Upper lobe of right lung (tissue), 1 donor: ENCODE measurements around the gene ATG5. TPM values are rescaled to one million over a fixed set of nuclear protein-coding genes. Genes with fewer than 3 reads are reported as not detected.

Experiments
- ATAC-seq: fragments of 200-7000 bp; cut with Tn5 transposase; one replicate; pipeline ENCODE4 v1.9.1; 2020; ENCODE audit warnings: mild to moderate bottlenecking, moderate library complexity
- DNase-seq: peaks from one replicate; pipeline ENCODE4 v3.0.0-alpha.2; 2020
- H3K27ac ChIP-seq: fragments of 200-600 bp; one replicate; pipeline ENCODE4 v1.8.0; 2022
- H3K27me3 ChIP-seq: fragments of 200-600 bp; one replicate; pipeline ENCODE4 v1.8.0; 2022; ENCODE audit warnings: mild to moderate bottlenecking
- H3K36me3 ChIP-seq: fragments of 200-600 bp; one replicate; pipeline ENCODE4 v1.8.0; 2022
- H3K4me1 ChIP-seq: fragments of 200-600 bp; one replicate; pipeline ENCODE4 v1.8.0; 2022
- H3K4me3 ChIP-seq: fragments of 200-600 bp; one replicate; pipeline ENCODE4 v1.8.0; 2022; ENCODE audit warnings: mild to moderate bottlenecking
- H3K9me3 ChIP-seq: fragments of 200-600 bp; one replicate; pipeline ENCODE4 v1.8.0; 2022
- intact Hi-C: fragments of 100-400 bp; cut with DNase I; formaldehyde crosslinking; loops from one replicate; pipeline ENCODE4 v1.11.0; 2022
- total RNA-seq: library from RNA; stranded (reverse); fragmentation: NEBNext Ultra II Directional; extraction: Animal tissue kit (Norgen Biotek cat#: 25700); gene quantifications from one replicate; pipeline ENCODE4 v1.2.1, GENCODE V29; 2021
- TF ChIP-seq, protein P1 (sequence below): fragments of 200-600 bp; IDR thresholded peaks from one replicate; pipeline ENCODE4 v1.8.0; 2022; ENCODE audit warnings: antibody characterized with exemption
- donor health status: DM: no; HTN: yes; CAD: no; lungs with severe emphysema.

Gene ATG5
- total RNA-seq, 1 donor from 2014 or later = 34.4 TPM

DNA sequence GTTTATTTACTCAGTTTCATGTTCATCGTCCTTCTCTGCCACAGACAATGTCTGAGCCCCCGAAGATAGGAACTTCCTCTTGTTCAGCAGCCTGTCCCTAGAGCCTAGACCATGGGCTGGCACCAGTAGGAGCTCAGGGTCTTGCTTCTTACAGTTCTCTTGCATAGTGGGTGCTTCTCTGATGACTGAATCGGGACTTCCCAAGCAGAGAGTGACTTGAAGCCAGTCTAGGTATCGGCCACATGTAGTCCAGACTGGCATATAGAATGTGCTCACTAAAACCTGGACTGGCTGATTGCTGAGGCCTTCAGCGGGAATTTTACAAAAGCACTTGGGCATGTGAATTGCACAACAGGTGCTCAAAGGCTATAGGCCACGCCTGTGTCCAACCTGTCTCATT lies 187.4 kb downstream of the ATG5 start:
- no peaks in the 10 kb centered on the region for H3K9me3 ChIP-seq
- TF ChIP-seq, protein P1, sequence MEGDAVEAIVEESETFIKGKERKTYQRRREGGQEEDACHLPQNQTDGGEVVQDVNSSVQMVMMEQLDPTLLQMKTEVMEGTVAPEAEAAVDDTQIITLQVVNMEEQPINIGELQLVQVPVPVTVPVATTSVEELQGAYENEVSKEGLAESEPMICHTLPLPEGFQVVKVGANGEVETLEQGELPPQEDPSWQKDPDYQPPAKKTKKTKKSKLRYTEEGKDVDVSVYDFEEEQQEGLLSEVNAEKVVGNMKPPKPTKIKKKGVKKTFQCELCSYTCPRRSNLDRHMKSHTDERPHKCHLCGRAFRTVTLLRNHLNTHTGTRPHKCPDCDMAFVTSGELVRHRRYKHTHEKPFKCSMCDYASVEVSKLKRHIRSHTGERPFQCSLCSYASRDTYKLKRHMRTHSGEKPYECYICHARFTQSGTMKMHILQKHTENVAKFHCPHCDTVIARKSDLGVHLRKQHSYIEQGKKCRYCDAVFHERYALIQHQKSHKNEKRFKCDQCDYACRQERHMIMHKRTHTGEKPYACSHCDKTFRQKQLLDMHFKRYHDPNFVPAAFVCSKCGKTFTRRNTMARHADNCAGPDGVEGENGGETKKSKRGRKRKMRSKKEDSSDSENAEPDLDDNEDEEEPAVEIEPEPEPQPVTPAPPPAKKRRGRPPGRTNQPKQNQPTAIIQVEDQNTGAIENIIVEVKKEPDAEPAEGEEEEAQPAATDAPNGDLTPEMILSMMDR = no peak
- H3K36me3 ChIP-seq = no peaks in the 10 kb centered on the region
- intact Hi-C loops = no loop called here
- no peaks in the 10 kb centered on the region for H3K4me1 ChIP-seq
- no peak overlapping the region for H3K27ac ChIP-seq
- H3K27me3 ChIP-seq = peaks cover 4% of the 10 kb centered on the region
- no peak overlapping the region for H3K4me3 ChIP-seq
- DNase-seq (no peak), ATAC-seq (no peak)

GRCh38 chr6:106136845-106137244 lies 188.7 kb downstream of the ATG5 start:
- intact Hi-C loops = no loop called here
- peaks cover 4% of the 10 kb centered on the region for H3K27me3 ChIP-seq
- DNase-seq (no peak), ATAC-seq (no peak)
- H3K4me3 ChIP-seq = no peak overlapping the region
- no peaks in the 10 kb centered on the region for H3K4me1 ChIP-seq
- TF ChIP-seq, protein P1 = no peak
- H3K27ac ChIP-seq = no peak overlapping the region
- no peaks in the 10 kb centered on the region for H3K36me3 ChIP-seq
- no peaks in the 10 kb centered on the region for H3K9me3 ChIP-seq

DNA sequence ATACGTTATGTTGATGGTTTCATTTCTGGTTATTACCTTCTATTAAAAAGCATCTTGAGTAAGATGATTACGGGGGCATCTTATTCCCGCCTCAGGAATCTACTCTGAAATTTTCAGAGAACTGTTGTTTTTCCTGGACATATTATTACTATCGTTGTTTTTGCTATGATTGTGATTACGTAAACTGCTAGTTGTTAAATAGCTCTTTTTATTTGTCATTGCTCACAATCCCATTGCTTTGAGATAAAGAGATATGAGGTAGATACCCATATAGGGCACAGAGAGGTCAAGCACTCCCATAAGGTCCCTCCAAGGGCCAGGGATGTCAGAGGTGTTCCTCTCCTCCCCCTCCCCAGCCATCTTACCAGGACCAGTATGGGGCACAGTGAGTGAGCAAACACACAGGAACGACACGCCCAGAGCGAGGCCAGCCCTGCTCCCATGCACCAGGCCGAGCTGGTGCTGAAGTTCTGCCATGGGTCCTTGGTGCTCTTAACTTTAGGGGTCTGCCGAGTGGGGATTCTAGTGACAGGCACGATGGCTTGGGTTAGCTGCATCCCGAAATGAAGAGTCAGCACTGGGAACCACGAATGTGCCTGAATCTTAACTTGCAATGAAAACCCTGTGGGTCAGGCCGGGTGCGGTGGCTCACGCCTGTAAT lies 189.5 kb downstream of the ATG5 start:
- Histone ChIP-seq H3K4me3 (no peak overlapping the region), H3K36me3 (no peaks in the 10 kb centered on the region), H3K4me1 (no peaks in the 10 kb centered on the region), H3K9me3 (no peaks in the 10 kb centered on the region), H3K27ac (no peak overlapping the region), H3K27me3 (no peaks in the 10 kb centered on the region)
- ATAC-seq (no peak), DNase-seq (no peak)
- intact Hi-C loops = no loop called here
- TF ChIP-seq, protein P1 = no peak

DNA sequence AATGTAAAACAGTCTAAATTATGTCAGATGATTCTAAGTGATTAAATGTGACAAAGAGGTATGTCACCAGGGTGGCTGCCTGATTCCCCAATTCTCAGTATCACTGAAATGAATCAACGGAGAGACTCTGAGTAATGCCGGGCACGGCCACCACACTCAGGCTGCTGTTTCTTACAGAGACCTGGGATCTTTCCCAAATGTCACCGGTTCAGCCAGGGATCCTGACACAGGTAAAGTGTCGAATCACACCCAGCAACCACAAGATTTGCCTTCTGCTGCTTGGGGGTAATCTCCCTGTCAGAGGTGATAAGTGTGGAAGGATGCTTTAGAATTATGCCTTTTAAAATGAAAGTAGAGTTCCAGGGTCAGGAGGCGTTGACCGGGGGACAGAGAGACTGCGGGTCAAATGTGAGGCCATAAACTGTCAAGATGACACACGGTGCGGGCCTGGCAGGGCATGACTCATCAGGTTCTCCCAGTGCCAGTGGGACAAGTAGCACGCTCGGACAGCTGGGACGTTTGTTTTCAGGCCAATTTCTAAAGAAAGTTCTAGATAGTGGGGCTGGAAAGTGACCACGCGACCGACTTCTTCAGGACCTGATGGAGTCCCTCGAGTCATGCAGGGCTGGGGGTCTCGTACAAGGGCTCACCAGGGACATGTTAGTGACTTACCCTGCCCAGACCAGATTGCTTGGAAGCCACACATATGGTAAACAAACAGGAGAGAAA lies 190.5 kb downstream of the ATG5 start:
- H3K27ac ChIP-seq = no peak overlapping the region
- ATAC-seq = no peak
- H3K9me3 ChIP-seq = no peaks in the 10 kb centered on the region
- no peak overlapping the region for H3K4me3 ChIP-seq
- TF ChIP-seq, protein P1 = no peak
- no peaks in the 10 kb centered on the region for H3K36me3 ChIP-seq
- intact Hi-C loops = no loop called here
- no peaks in the 10 kb centered on the region for H3K4me1 ChIP-seq
- DNase-seq = no peak
- no peaks in the 10 kb centered on the region for H3K27me3 ChIP-seq

Other genes with a start within 250 kb of the ATG5 start
- gene PRDM1, start 239.4 kb downstream of the ATG5 start, total RNA-seq = 17.5 TPM
- gene CRYBG1, start 35.0 kb upstream of the ATG5 start, total RNA-seq = 24.9 TPM